Spleen (tissue), 11 donors: ENCODE data around the gene MYH7. TPM values are rescaled to one million over a fixed set of nuclear protein-coding genes. Genes with fewer than 3 reads are reported as not detected.

ENCODE experiments used
- DNase-seq: peaks from one replicate; pipeline ENCODE4 v3.0.0-alpha.2; 2020
- H3K27ac ChIP-seq, 8 donors: fragments of 200-600 bp; sonication (generic) in 7 of 8; 1 replicate in 4 of 8; 2 replicates in 4 of 8; pipeline versions ENCODE4 v1.5.0 to v1.8.0; 2016 to 2021; ENCODE audit warnings: inconsistent platforms in 4 of 8, mild to moderate bottlenecking in 4 of 8, moderate library complexity in 1 of 8
- H3K27me3 ChIP-seq, 7 donors: fragments of 200-600 bp; sonication (generic) in 6 of 7; replicated peaks in 1 of 7; 1 replicate in 4 of 7; 2 replicates in 3 of 7; pipeline versions ENCODE4 v1.5.0 to v1.8.0; 2016 to 2021; ENCODE audit warnings: inconsistent platforms in 3 of 7, mild to moderate bottlenecking in 1 of 7
- H3K36me3 ChIP-seq, 6 donors: fragments of 200-600 bp; sonication (generic) in 5 of 6; 1 replicate in 4 of 6; 2 replicates in 2 of 6; pipeline versions ENCODE4 v1.5.0 to v1.8.0; 2016 to 2021; ENCODE audit warnings: inconsistent platforms in 2 of 6
- H3K4me1 ChIP-seq, 6 donors: fragments of 200-600 bp; sonication (generic) in 5 of 6; 1 replicate in 3 of 6; 2 replicates in 3 of 6; pipeline versions ENCODE4 v1.5.0 to v1.8.0; 2016 to 2021; ENCODE audit warnings: inconsistent platforms in 3 of 6
- H3K4me3 ChIP-seq, 8 donors: fragments of 200-600 bp; sonication (generic) in 7 of 8; 1 replicate in 4 of 8; 2 replicates in 4 of 8; pipeline versions ENCODE4 v1.5.0 to v1.8.0; 2016 to 2021; ENCODE audit warnings: inconsistent platforms in 4 of 8, mild to moderate bottlenecking in 4 of 8, moderate library complexity in 2 of 8
- H3K9me3 ChIP-seq, 8 donors: fragments of 200-600 bp; sonication (generic) in 7 of 8; 1 replicate in 4 of 8; 2 replicates in 4 of 8; pipeline versions ENCODE4 v1.5.0 to v1.8.0; 2016 to 2021; ENCODE audit warnings: inconsistent platforms in 4 of 8
- POLR2A ChIP-seq, 3 donors: fragments of 450-650 bp; IDR thresholded peaks; one replicate each; pipeline ENCODE4 v1.5.1; 2017; ENCODE audit warnings: antibody characterized with exemption in 3 of 3, mild to moderate bottlenecking in 1 of 3
- POLR2AphosphoS5 ChIP-seq, 3 donors: sonication (generic); formaldehyde crosslinking; IDR thresholded peaks; one replicate each; pipeline ENCODE4 v1.5.1; 2017; ENCODE audit warnings: antibody characterized with exemption in 3 of 3
- WGBS, 5 donors: extraction: QIAGEN DNeasy Blood & Tissue Kit in 3 of 5; methylation state at CpG; one replicate each; pipeline versions ENCODE4 v1.1.5 to v1.1.7; 2013 to 2018; 5-methylcytosine and 5-hydroxymethylcytosine counted together
- intact Hi-C: fragments of 100-400 bp; cut with DNase I; formaldehyde crosslinking; loops from one replicate; pipeline ENCODE4 v1.15.0; 2023; ENCODE audit warnings: low total_unique reads
- polyA plus RNA-seq, 3 donors: library from polyadenylated mRNA; stranded (reverse); fragments of 200-250 nt; gene quantifications; one replicate each; pipeline ENCODE4 v1.2.1, GENCODE V29; 2013
- total RNA-seq, 7 donors: library from RNA; depleted of rRNA in 3 of 7; stranded (reverse); fragments of >200 nt in 3 of 7; fragmentation: NEBNext Ultra II Directional in 4 of 7; extraction: Animal tissue kit (Norgen Biotek cat#: 25700) in 4 of 7; gene quantifications; one replicate each; pipeline versions ENCODE4 v1.1.0 to v1.2.1, GENCODE V29; 2016 to 2021
- TF ChIP-seq, protein P1 (sequence below), 11 experiments: fragments of 200-600 bp in 7 of 11; fragments of 450-650 bp in 4 of 11; sonication (generic) in 4 of 11; IDR thresholded peaks in 8 of 11; conservative IDR thresholded peaks in 3 of 11; 1 replicate in 7 of 11; 2 replicates in 4 of 11; pipeline versions ENCODE4 v1.4.0 to v1.8.0; 2016 to 2021; ENCODE audit warnings: antibody characterized with exemption in 11 of 11, inconsistent platforms in 4 of 11, mild to moderate bottlenecking in 1 of 11
- donor health status: healthy with polysubstance abuse.
- donor health status: DM: no; HTN: no; CAD: no; lungs with moderate emphysema.
- donor health status: DM: no; HTN: no; CAD: no.
- donor health status: Bipolar disorder and iron deficiency.
- donor health status: healthy.
- donor health status: DM: no; HTN: no; CAD: no.
- donor health status: DM: yes; HTN: yes; CAD: no.

MYH7 gene
- total and polyA plus RNA-seq, 10 donors: 0.06 to 0.65 (median 0.11) TPM; not detected in 6

GRCh38 chr14:23452237-23452636 lies 16.8 kb upstream of the MYH7 start:
- no peaks in the 10 kb centered on the region for H3K36me3 ChIP-seq
- peaks cover 0 to 26% (median 4%) of the 10 kb centered on the region in 7 donors for H3K27me3 ChIP-seq
- DNase-seq: no peak
- 93 to 97% (median 96%) methylated on average over 2 of the region's 2 CpGs for WGBS, 5 donors
- intact Hi-C loops: no loop called here
- H3K4me3 ChIP-seq: no peak overlapping the region
- H3K9me3 ChIP-seq: peaks cover 0 to 4% (median 0%) of the 10 kb centered on the region in 8 donors
- no peak overlapping the region for H3K27ac ChIP-seq
- TF ChIP-seq, protein P1, sequence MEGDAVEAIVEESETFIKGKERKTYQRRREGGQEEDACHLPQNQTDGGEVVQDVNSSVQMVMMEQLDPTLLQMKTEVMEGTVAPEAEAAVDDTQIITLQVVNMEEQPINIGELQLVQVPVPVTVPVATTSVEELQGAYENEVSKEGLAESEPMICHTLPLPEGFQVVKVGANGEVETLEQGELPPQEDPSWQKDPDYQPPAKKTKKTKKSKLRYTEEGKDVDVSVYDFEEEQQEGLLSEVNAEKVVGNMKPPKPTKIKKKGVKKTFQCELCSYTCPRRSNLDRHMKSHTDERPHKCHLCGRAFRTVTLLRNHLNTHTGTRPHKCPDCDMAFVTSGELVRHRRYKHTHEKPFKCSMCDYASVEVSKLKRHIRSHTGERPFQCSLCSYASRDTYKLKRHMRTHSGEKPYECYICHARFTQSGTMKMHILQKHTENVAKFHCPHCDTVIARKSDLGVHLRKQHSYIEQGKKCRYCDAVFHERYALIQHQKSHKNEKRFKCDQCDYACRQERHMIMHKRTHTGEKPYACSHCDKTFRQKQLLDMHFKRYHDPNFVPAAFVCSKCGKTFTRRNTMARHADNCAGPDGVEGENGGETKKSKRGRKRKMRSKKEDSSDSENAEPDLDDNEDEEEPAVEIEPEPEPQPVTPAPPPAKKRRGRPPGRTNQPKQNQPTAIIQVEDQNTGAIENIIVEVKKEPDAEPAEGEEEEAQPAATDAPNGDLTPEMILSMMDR (IDR thresholded peaks at IDR 0.05 in 8 of 11, conservative IDR thresholded peaks at IDR 0.05 in 3 of 11): no peak
- no peak for TF ChIP-seq POLR2AphosphoS5 (IDR thresholded peaks at IDR 0.05)
- no peak for TF ChIP-seq POLR2A (IDR thresholded peaks at IDR 0.05)
- H3K4me1 ChIP-seq: no peaks in the 10 kb centered on the region

DNA sequence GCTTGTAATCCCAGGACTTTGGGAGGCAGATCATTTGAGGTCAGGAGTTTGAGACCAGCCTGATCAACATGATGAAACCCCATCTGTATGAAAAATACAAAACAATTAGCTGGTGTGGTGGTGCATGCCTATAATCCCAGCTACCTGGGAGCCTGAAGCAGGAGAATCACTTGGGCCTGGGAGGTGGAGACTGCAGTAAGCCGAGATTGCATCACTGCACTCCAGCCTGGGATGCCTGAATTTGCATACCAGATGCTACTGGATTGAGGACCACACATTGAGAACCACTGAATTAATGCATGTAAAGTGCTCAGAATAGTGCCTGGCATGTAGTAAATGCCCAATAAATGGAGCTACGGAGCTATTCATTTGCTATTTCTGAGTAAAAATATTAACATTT lies 14.9 kb upstream of the MYH7 start:
- H3K4me1 ChIP-seq: no peaks in the 10 kb centered on the region
- no peak overlapping the region for H3K27ac ChIP-seq
- H3K36me3 ChIP-seq: no peaks in the 10 kb centered on the region
- no peak for DNase-seq
- TF ChIP-seq, protein P1 (IDR thresholded peaks at IDR 0.05 in 8 of 11, conservative IDR thresholded peaks at IDR 0.05 in 3 of 11): no peak
- no peak for TF ChIP-seq POLR2AphosphoS5 (IDR thresholded peaks at IDR 0.05)
- TF ChIP-seq POLR2A (IDR thresholded peaks at IDR 0.05): no peak
- peaks cover 0 to 16% (median 0%) of the 10 kb centered on the region in 7 donors for H3K27me3 ChIP-seq
- H3K9me3 ChIP-seq: peaks cover 0 to 4% (median 0%) of the 10 kb centered on the region in 8 donors
- intact Hi-C loops: no loop called here
- 60 to 96% (median 82%) methylated on average over 2 of the region's 2 CpGs for WGBS, 5 donors
- no peak overlapping the region for H3K4me3 ChIP-seq

GRCh38 chr14:23449314-23449713 lies 13.9 kb upstream of the MYH7 start:
- Histone ChIP-seq H3K27ac (no peak overlapping the region), H3K4me3 (no peak overlapping the region), H3K36me3 (no peaks in the 10 kb centered on the region), H3K9me3 (peaks cover 0 to 4% (median 0%) of the 10 kb centered on the region in 8 donors), H3K27me3 (peaks cover 0 to 16% (median 0%) of the 10 kb centered on the region in 7 donors), H3K4me1 (no peaks in the 10 kb centered on the region)
- intact Hi-C loops: no loop called here
- DNase-seq: no peak
- 83 to 100% (median 90%) methylated on average over 1 of the region's 1 CpG for WGBS, 5 donors
- TF ChIP-seq, protein P1 (IDR thresholded peaks at IDR 0.05 in 8 of 11, conservative IDR thresholded peaks at IDR 0.05 in 3 of 11): no peak

- Histone ChIP-seq H3K27me3 (peaks cover 0 to 11% (median 0%) of the 10 kb centered on the region in 7 donors), H3K4me3 (no peak overlapping the region), H3K4me1 (no peaks in the 10 kb centered on the region), H3K36me3 (no peaks in the 10 kb centered on the region), H3K27ac (no peak overlapping the region), H3K9me3 (peaks cover 0 to 4% (median 0%) of the 10 kb centered on the region in 8 donors)
- 83 to 88% (median 86%) methylated on average over 7 of the region's 7 CpGs for WGBS, 5 donors
- DNase-seq: no peak
- intact Hi-C loops: no loop called here
- TF ChIP-seq POLR2AphosphoS5 (IDR thresholded peaks at IDR 0.05): no peak
- no peak for TF ChIP-seq POLR2A (IDR thresholded peaks at IDR 0.05)
- TF ChIP-seq, protein P1 (IDR thresholded peaks at IDR 0.05 in 8 of 11, conservative IDR thresholded peaks at IDR 0.05 in 3 of 11): no peak
Measured at GRCh38 chr14:23447361-23448350, 12.2 kb upstream of the MYH7 start.
